DOHH2 (cell line): Measurements from ENCODE around the gene LIN54.

ENCODE experiments used
- H3F3A ChIP-seq: fragments of 200-600 bp; sonication (generic), shearing (Covaris generic); 2 replicates; pipeline ENCODE4 v1.6.0; 2016; ENCODE audit warnings: antibody characterized with exemption, mild to moderate bottlenecking; ENCODE audit not compliant: control insufficient read depth, insufficient read depth
- H3K27ac ChIP-seq: fragments of 200-600 bp; sonication (generic); 2 replicates; pipeline ENCODE4 v1.5.1; 2014; ENCODE audit warnings: low read depth, mild to moderate bottlenecking, low read length, moderate library complexity
- H3K27me3 ChIP-seq: fragments of 200-600 bp; sonication (generic); 2 replicates; pipeline ENCODE4 v1.6.1; 2014; ENCODE audit warnings: mild to moderate bottlenecking, low read length, mixed read lengths; ENCODE audit not compliant: control insufficient read depth
- H3K36me3 ChIP-seq: fragments of 200-600 bp; sonication (generic); 2 replicates; pipeline ENCODE4 v1.6.1; 2014; ENCODE audit warnings: mild to moderate bottlenecking, low read length, moderate library complexity, mixed read lengths; ENCODE audit not compliant: control insufficient read depth
- H3K4me1 ChIP-seq: fragments of 200-600 bp; sonication (generic); 2 replicates; pipeline ENCODE4 v1.6.1; 2014; ENCODE audit warnings: mild to moderate bottlenecking, low read length, mixed read lengths; ENCODE audit not compliant: control insufficient read depth
- H3K4me2 ChIP-seq: fragments of 200-600 bp; sonication (generic); 2 replicates; pipeline ENCODE4 v1.6.0; 2014; ENCODE audit warnings: mild to moderate bottlenecking, low read length, moderate library complexity
- H3K4me3 ChIP-seq: fragments of 200-600 bp; sonication (generic); 2 replicates; pipeline ENCODE4 v1.5.1; 2014; ENCODE audit warnings: mild to moderate bottlenecking, low read length, mixed read lengths
- H3K79me2 ChIP-seq: fragments of 200-600 bp; sonication (generic); 2 replicates; pipeline ENCODE4 v1.6.1; 2014; ENCODE audit warnings: mild to moderate bottlenecking, low read length, mixed read lengths; ENCODE audit not compliant: control insufficient read depth
- H3K9me2 ChIP-seq: fragments of 200-600 bp; sonication (generic); replicated peaks from 2 replicates; pipeline ENCODE4 v1.6.1; 2014; ENCODE audit warnings: mild to moderate bottlenecking, low read length, mixed read lengths; ENCODE audit not compliant: control insufficient read depth
- H3K9me3 ChIP-seq: fragments of 200-600 bp; sonication (generic); 2 replicates; pipeline ENCODE4 v1.6.1; 2014; ENCODE audit warnings: antibody characterized with exemption, low read length, mixed read lengths; ENCODE audit not compliant: control insufficient read depth, insufficient read depth
- H4K20me1 ChIP-seq: fragments of 200-600 bp; sonication (generic); 2 replicates; pipeline ENCODE4 v1.6.0; 2014; ENCODE audit warnings: low read depth, mild to moderate bottlenecking, antibody characterized with exemption, low read length, moderate library complexity; ENCODE audit not compliant: control insufficient read depth, insufficient read depth
- CTCF ChIP-seq: fragments of 200-600 bp; sonication (generic); IDR thresholded peaks from one replicate; pipeline ENCODE4 v1.5.1; 2014; ENCODE audit warnings: antibody characterized with exemption, mild to moderate bottlenecking, low read depth, low read length; ENCODE audit not compliant: poor library complexity, severe bottlenecking
- EZH2phosphoT487 ChIP-seq: fragments of 200-600 bp; sonication (generic); IDR thresholded peaks from 2 replicates; pipeline ENCODE4 v1.6.1; 2017; ENCODE audit warnings: borderline replicate concordance, mild to moderate bottlenecking, antibody characterized with exemption, low read length, moderate library complexity, mixed read lengths

The LIN54 gene

GRCh38 chr4:82965763-82966162, 44.9 kb downstream of the LIN54 start:
- peaks cover 80% of the 10 kb centered on the region for H3K36me3 ChIP-seq
- no peak overlapping the region for H3K27ac ChIP-seq
- H3K4me1 ChIP-seq = peaks cover 32% of the 10 kb centered on the region
- H4K20me1 ChIP-seq = no peaks in the 10 kb centered on the region
- H3K9me3 ChIP-seq = no peaks in the 10 kb centered on the region
- H3F3A ChIP-seq = no peaks in the 10 kb centered on the region
- H3K4me2 ChIP-seq = no peak overlapping the region
- H3K4me3 ChIP-seq = no peak overlapping the region
- H3K27me3 ChIP-seq = no peaks in the 10 kb centered on the region
- TF ChIP-seq EZH2phosphoT487 (no peak), CTCF (no peak)
- no peaks in the 10 kb centered on the region for H3K9me2 ChIP-seq
- H3K79me2 ChIP-seq = peaks cover 6% of the 10 kb centered on the region; the same call in 1 of the 2 replicates

GRCh38 chr4:82957045-82957444, 53.6 kb downstream of the LIN54 start:
- H3F3A ChIP-seq = no peaks in the 10 kb centered on the region
- H3K4me2 ChIP-seq = no peak overlapping the region
- H3K79me2 ChIP-seq = 0 out of 2 replicates have a peak, but pooled peaks cover 2% of the 10 kb centered on the region
- no peaks in the 10 kb centered on the region for H3K27me3 ChIP-seq
- H4K20me1 ChIP-seq = no peaks in the 10 kb centered on the region
- no peaks in the 10 kb centered on the region for H3K9me3 ChIP-seq
- no peak overlapping the region for H3K27ac ChIP-seq
- TF ChIP-seq EZH2phosphoT487 (no peak), CTCF (no peak)
- H3K9me2 ChIP-seq = no peaks in the 10 kb centered on the region
- no peak overlapping the region for H3K4me3 ChIP-seq
- H3K36me3 ChIP-seq = peaks cover 29% of the 10 kb centered on the region
- no peaks in the 10 kb centered on the region for H3K4me1 ChIP-seq

DNA sequence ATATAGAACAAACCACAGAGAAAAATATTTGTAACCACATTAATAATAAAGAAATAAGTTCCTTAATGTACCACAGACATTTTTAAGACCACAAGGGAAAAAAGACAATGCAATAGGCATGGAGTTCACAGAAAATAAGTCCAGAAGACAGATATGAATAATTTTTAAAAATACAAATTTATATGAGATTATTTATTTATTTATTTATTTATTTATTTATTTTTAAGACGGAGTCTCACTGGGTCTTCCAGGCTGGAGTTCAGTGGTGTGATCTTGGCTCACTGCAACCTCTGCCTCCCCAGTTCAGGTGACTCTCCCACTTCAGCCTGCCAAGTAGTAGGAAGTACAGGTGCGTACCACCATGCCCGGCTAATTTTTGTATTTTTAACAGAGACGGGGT, 56.4 kb downstream of the LIN54 start:
- no peak overlapping the region for H3K27ac ChIP-seq
- H3K79me2 ChIP-seq = 0 out of 2 replicates have a peak, but pooled peaks cover 2% of the 10 kb centered on the region
- no peaks in the 10 kb centered on the region for H3K4me1 ChIP-seq
- no peaks in the 10 kb centered on the region for H3K27me3 ChIP-seq
- H3K9me3 ChIP-seq = no peaks in the 10 kb centered on the region
- H4K20me1 ChIP-seq = no peaks in the 10 kb centered on the region
- TF ChIP-seq CTCF = no peak
- H3K4me3 ChIP-seq = no peak overlapping the region
- H3K4me2 ChIP-seq = no peak overlapping the region
- H3F3A ChIP-seq = no peaks in the 10 kb centered on the region
- H3K36me3 ChIP-seq = peaks cover 14% of the 10 kb centered on the region
- no peaks in the 10 kb centered on the region for H3K9me2 ChIP-seq

GRCh38 chr4:82951196-82951595, 59.4 kb downstream of the LIN54 start:
- Histone ChIP-seq H4K20me1 (no peaks in the 10 kb centered on the region), H3F3A (no peaks in the 10 kb centered on the region), H3K4me2 (no peak overlapping the region), H3K4me1 (no peaks in the 10 kb centered on the region), H3K9me2 (no peaks in the 10 kb centered on the region), H3K4me3 (no peak overlapping the region), H3K79me2 (0 out of 2 replicates have a peak, but pooled peaks cover 2% of the 10 kb centered on the region), H3K36me3 (peaks cover 17% of the 10 kb centered on the region), H3K27me3 (no peaks in the 10 kb centered on the region), H3K27ac (no peak overlapping the region), H3K9me3 (no peaks in the 10 kb centered on the region)
- no peak for TF ChIP-seq CTCF
- TF ChIP-seq EZH2phosphoT487 = no peak
